ENCODE results near the gene ETF1. TPM values are rescaled to one million over a fixed set of nuclear protein-coding genes. Genes with fewer than 3 reads are reported as not detected.

Gene ETF1
- total and polyA plus RNA-seq, 9 of the 15 experiments (the other 6 are each of a cell fraction or from before 2014, with no cell fraction given) = 53.7 to 209 (median 164) TPM

GRCh38 chr5:138542180-138542955 lies 668 bp downstream of the ETF1 start:
- TSS peak; percentile 53 for BruUV-seq (replicated peaks)
- peaks cover 31% of the 10 kb centered on the region for H4K20me1 ChIP-seq (replicated peaks; ENCODE audit: control insufficient read depth, insufficient read depth, low read length)
- ChIA-PET POLR2A (interaction anchor here (0.6 to 4.2 kb wide), 32 partner anchors 8 to 1159 kb away, joined by 3 to 64 read pairs (median 6); partner anchors contain the start of genes EGR1 and HSPA9), CTCF (ENCODE audit: low intra/inter-chr PET ratio) (interaction anchor here (1.1 kb wide), 1 partner anchor 79 kb away, joined by 3 read pairs; no protein-coding TSS in a partner anchor)
- H3K4me1 ChIP-seq (replicated peaks in 1 of 2; ENCODE audit: control insufficient read depth in 2 of 2, insufficient read depth in 2 of 2, low read length in 2 of 2) = peaks cover 7 to 36% of the 10 kb centered on the region in 2 experiments
- peak overlapping the region; percentile 100 for H3K9ac ChIP-seq (ENCODE audit: insufficient read depth in 1 of 2, low read depth in 2 of 2, low read length in 2 of 2)
- FAIRE-seq = no peak
- peak overlapping the region; percentile 96 for H3K27ac ChIP-seq (ENCODE audit: extremely low read depth, low read depth, low read length)
- H3K9me3 ChIP-seq (replicated peaks; ENCODE audit: control insufficient read depth, insufficient read depth, low read depth, low read length) = no peaks in the 10 kb centered on the region
- peak overlapping the region; percentile 97 for H3K4me3 ChIP-seq
- peak in 3 of 4 experiments; percentile 21 to 62 (median 59) for DNase-seq (ENCODE audit: extremely low read depth in 1 of 4, low spot score in 3 of 4)
- WGBS (ENCODE audit: insufficient coverage, low coverage, missing lambda C conversion rate) = under 1% methylated on average over 43 of the region's 47 CpGs
- H3K36me3 ChIP-seq (ENCODE audit: control insufficient read depth, insufficient read depth, low read length) = peaks cover 65% of the 10 kb centered on the region
- peaks cover 96% of the 10 kb centered on the region for H3K79me2 ChIP-seq (ENCODE audit: control insufficient read depth, insufficient read depth, low read length)
- ATAC-seq = peak; percentile 0
- no peaks in the 10 kb centered on the region for H3K9me1 ChIP-seq (ENCODE audit: control insufficient read depth, insufficient read depth, low read length)
- peak overlapping the region; percentile 63 for H2AFZ ChIP-seq (ENCODE audit: low read depth, low read length)
- no peaks in the 10 kb centered on the region for H3K27me3 ChIP-seq (ENCODE audit: control insufficient read depth in 2 of 2, insufficient read depth in 2 of 2, low read length in 2 of 2)
- in situ Hi-C loops (cut with MboI) = no loop called here
- H3K4me2 ChIP-seq (ENCODE audit: insufficient read depth, low read length) = peak overlapping the region; percentile 90
- intact Hi-C loops (cut with micrococcal nuclease) = no loop called here
- peak; percentile 56 to 92 (median 84) for TF ChIP-seq YY1 (IDR thresholded peaks at IDR 0.05; ENCODE audit: borderline replicate concordance in 1 of 3, control insufficient read depth in 1 of 3, extremely low read depth in 1 of 3, insufficient read depth in 3 of 3, insufficient read length in 1 of 3, insufficient replicate concordance in 2 of 3, low read depth in 1 of 3, low read length in 2 of 3)
- no peak for TF ChIP-seq U2AF2 (optimal IDR thresholded peaks at IDR 0.05; ENCODE audit: low read depth, low read length)
- 0 out of 2 replicates have a peak, but pooled peaks have one; percentile 75 for TF ChIP-seq KAT7 (CRISPR knock-in tag; IDR thresholded peaks at IDR 0.05; ENCODE audit: borderline replicate concordance)
- no peak for TF ChIP-seq IFI16 (CRISPR knock-in tag; IDR thresholded peaks at IDR 0.05)
- no peak for TF ChIP-seq ATF7 (IDR thresholded peaks at IDR 0.05)
- peak; percentile 48 for TF ChIP-seq CCNT2 (IDR thresholded peaks at IDR 0.05; ENCODE audit: borderline replicate concordance, extremely low read depth, insufficient read length, low read depth, low read length)
- 0 out of 2 replicates have a peak, but pooled peaks have one; percentile 43 for TF ChIP-seq ZNF282 (CRISPR knock-in tag; IDR thresholded peaks at IDR 0.05)
- 0 out of 2 replicates have a peak, but pooled peaks have one; percentile 45 for TF ChIP-seq NR3C1 (CRISPR knock-in tag; IDR thresholded peaks at IDR 0.05)
- 0 out of 2 replicates have a peak, but pooled peaks have one; percentile 37 for TF ChIP-seq HNRNPL (IDR thresholded peaks at IDR 0.05; ENCODE audit: low read depth, low read length)
- no peak for TF ChIP-seq ZNF263 (CRISPR knock-in tag; IDR thresholded peaks at IDR 0.05; ENCODE audit: borderline replicate concordance)
- TF ChIP-seq THRAP3 (IDR thresholded peaks at IDR 0.05; ENCODE audit: borderline replicate concordance) = no peak
- peak; percentile 38; the same call in 1 of the 2 replicates for TF ChIP-seq ZBTB7A (IDR thresholded peaks at IDR 0.05; ENCODE audit: borderline replicate concordance, control insufficient read depth, low read depth, low read length)
- peak; percentile 51; the same call in 1 of the 2 replicates for TF ChIP-seq E2F1 (CRISPR knock-in tag; IDR thresholded peaks at IDR 0.05)
- no peak for TF ChIP-seq TAF9B (IDR thresholded peaks at IDR 0.05; ENCODE audit: partially characterized antibody)
- peak; percentile 48 for TF ChIP-seq TAF1 (IDR thresholded peaks at IDR 0.05; ENCODE audit: control insufficient read depth, extremely low read depth, insufficient read depth, low read length, severe bottlenecking)
- TF ChIP-seq SRSF3 (IDR thresholded peaks at IDR 0.05; ENCODE audit: insufficient read depth, low read length) = peak; percentile 91
- 0 out of 2 replicates have a peak, but pooled peaks have one; percentile 23 for TF ChIP-seq ARID2 (IDR thresholded peaks at IDR 0.05)
- 0 out of 2 replicates have a peak, but pooled peaks have one; percentile 26 for TF ChIP-seq ZNF232 (CRISPR knock-in tag; IDR thresholded peaks at IDR 0.05)
- TF ChIP-seq PHB (CRISPR knock-in tag; IDR thresholded peaks at IDR 0.05) = no peak
- TF ChIP-seq ZNF224 (CRISPR knock-in tag; IDR thresholded peaks at IDR 0.05) = no peak
- TF ChIP-seq HDAC1 (IDR thresholded peaks at IDR 0.05) = no peak
